GF-D8 (cell line): ENCODE measurements around the gene ECSCR.

ENCODE experiments used
- DNase-seq: peaks from one replicate; lab custom pipeline; 2025; lab: John Stamatoyannopoulos, UW

Gene ECSCR

GRCh38 chr5:139474890-139475791 lies 12.6 kb upstream of the ECSCR start:
- peak; percentile 97 for DNase-seq

- DNase-seq: no peak
These were observed 11.0 kb upstream of the ECSCR start for GRCh38 chr5:139473565-139473964.

DNA sequence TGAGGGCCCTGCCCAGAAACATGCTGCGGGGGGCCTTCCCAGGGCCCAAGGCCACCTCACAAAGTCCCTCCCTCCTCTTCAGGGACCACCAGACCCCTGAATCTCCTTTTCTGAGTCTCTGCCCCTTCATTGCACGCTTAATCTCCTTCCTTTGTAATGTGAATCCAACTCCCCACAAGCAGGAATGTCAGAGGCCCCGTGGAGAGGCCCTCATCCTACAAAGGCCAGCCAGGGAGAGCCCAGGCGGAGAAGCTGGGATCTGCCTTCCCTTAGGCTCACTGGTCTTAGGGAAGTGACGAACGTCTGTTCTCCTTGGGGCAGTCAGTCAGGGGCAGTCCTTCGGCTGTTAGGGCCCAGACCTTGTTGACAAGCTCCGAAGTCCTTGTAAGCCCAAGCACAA lies 10.6 kb upstream of the ECSCR start:
- no peak for DNase-seq

DNA sequence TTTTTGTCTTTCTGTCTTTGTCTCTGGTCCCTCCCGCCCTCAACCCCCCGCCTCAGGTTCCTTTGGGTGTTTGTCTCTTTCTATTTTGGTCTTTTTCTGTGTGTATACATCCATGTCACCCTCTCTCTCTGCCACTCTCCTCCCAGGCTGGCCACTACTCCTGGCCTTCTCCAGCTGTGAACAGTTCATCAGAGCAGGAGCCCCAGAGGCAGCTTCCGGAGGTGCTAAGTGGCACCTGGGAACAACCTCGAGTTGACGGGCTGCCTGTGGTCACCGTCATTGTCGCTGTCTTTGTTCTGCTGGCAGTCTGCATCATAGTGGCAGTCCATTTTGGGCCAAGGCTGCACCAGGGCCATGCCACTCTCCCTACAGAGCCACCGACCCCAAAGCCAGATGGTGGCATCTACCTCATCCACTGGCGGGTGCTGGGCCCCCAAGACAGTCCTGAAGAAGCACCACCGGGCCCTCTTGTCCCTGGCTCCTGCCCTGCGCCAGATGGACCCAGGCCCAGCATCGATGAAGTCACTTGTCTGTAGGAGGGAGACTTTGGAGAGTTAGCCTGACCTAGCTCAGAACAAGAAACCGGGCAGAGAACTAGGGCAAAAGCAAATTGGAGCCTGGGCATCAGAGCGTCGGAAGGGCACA lies 10.0 kb upstream of the ECSCR start:
- no peak for DNase-seq

- DNase-seq: peak; percentile 69
These were observed 8.3 kb upstream of the ECSCR start, which contains the start of gene SMIM33 for GRCh38 chr5:139470821-139471300. TSS of gene SMIM33 (plus strand) at chr5:139471004. CDS start at chr5:139471122, 118 bp downstream.

GRCh38 chr5:139468421-139468931 lies 5.9 kb upstream of the ECSCR start:
- peak; percentile 87 for DNase-seq

- DNase-seq: no peak
These were observed 845 bp downstream of the ECSCR start for GRCh38 chr5:139461698-139462097.

- DNase-seq: no peak
These were observed 1.4 kb downstream of the ECSCR start for GRCh38 chr5:139461176-139461575.

DNA sequence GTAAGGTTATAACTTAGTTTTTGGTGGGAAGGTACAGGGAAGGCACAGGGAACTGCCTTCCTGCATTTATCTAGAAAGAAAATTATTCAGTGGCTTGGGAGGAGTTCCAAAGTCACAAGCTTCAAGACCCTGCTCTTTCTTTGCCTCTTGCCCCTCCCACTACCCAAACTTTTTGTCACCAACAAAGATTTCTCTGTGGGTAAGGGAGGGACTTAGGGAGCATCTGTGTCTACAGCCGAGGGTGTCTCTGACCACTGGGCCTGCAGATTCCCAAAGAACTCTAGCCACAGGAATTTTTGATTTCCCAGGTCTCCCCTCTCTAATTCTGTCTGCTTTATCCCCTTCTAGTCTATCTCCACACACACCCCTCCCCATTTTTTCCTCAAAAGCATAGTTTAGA lies 2.1 kb downstream of the ECSCR start:
- no peak for DNase-seq

DNA sequence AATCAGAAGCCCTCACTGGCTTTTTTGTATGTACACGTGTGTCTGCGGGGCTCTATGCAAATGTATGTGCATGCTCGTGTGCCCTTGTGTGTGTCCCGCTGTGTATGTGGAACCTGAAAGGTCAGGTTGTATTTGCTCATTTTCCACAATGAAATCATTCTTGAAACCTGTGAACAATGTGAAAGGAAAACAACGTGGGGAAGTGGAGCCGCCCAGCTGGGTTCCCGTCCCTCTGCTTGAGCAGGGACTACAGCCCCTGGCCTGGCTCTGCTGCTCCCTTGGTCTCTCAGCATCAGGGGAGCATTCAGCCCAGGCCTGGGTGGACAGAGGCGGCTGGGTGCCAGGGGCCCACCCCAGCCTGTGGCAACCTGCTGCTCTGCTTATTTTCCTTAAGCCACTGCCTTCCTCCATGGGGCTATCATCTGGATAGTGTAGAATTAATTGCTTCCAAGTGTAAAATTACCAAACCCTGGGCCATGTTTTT lies 3.0 kb downstream of the ECSCR start:
- no peak for DNase-seq

DNA sequence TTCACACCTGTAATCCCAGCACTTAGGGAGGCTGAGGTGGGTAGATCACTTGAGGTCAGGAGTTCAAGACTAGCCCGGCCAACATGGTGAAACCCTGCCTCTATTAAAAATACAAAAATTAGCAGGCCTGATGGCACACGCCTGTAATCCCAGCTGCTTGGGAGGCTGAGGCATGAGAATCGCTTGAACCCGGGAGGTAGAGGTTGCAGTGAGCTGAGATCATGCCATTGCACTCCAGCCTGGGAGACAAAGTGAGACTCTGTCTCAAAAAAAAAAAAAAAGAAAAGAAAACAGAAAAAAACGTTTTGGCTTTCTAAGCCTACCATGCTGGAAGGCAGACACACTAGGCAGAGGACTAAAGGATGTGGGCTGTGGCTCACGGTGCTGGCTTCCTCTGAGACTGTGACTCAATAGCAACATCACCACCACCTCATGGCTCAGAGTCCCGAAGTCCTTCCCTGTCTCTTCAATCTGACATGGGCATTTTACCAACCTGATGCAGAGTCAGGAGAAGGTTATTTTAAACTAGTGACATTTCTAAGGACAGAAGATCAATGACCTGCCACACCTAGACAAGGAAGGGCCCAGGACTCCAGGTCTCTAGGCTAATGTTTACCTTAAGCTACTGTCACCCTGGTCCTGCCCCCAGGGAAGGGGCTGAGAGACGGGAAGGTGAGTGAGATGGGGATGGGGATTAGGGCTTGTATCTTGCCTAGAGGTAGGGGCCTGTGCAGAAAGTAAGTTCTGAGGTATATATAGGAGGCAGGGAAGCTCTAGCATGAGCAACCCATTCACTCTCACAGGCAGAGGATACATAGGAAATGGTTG lies 3.7 kb downstream of the ECSCR start:
- DNase-seq: peak; percentile 48

DNA sequence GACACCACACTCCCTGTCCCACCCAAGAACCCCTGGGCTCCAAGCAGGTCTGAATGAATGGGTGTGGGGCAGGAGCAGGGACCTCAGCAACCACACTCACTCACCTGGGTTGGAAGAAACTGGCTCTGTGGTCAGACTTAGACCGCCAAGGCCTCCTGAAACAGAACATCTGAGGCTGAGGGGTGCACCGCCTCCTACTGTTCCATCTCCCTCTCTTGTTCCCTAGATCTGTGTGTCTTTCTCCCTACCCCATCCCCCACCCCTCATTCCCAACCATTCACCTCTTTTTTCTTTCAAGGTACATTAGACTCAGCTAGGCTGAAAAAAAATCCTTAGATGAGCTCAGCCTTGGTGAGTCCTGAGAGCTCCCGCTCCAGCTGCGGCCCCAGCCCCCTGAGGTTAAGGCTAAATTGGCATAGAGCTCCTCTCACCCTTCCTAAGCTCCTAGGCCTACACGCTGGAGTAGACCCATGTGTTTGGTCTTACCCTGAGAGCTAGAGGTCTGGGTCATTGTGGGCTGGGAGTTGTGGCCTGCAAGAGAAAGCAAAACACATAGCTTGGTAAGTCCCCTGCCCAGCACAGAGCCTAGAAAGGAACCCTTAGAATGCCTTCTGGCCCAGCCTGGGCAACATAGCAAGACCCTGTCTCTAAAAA lies 4.8 kb downstream of the ECSCR start:
- DNase-seq: no peak

GRCh38 chr5:139457241-139457640 lies 5.3 kb downstream of the ECSCR start:
- DNase-seq: no peak

DNA sequence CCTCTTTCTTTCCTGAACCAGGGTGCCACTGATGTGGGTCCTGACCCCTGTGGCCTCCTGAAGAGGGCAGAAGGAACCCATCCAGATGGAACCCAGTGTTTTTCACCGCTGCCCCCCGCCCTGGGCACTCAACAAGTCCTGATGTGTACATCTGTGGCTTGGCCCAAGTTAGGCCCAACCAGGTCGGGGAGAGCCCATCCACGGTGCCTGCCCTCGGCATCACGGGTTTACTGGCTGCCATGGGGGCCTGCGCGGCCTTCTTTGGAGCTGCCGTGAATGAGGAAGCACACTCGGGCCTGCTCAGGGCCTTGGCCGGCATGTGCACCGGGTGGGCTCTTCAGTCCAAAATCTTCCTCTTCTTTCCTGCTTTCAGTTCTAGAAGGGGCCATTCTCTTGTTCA lies 5.8 kb downstream of the ECSCR start:
- no peak for DNase-seq

GRCh38 chr5:139454568-139455290 lies 7.8 kb downstream of the ECSCR start:
- DNase-seq: no peak

DNA sequence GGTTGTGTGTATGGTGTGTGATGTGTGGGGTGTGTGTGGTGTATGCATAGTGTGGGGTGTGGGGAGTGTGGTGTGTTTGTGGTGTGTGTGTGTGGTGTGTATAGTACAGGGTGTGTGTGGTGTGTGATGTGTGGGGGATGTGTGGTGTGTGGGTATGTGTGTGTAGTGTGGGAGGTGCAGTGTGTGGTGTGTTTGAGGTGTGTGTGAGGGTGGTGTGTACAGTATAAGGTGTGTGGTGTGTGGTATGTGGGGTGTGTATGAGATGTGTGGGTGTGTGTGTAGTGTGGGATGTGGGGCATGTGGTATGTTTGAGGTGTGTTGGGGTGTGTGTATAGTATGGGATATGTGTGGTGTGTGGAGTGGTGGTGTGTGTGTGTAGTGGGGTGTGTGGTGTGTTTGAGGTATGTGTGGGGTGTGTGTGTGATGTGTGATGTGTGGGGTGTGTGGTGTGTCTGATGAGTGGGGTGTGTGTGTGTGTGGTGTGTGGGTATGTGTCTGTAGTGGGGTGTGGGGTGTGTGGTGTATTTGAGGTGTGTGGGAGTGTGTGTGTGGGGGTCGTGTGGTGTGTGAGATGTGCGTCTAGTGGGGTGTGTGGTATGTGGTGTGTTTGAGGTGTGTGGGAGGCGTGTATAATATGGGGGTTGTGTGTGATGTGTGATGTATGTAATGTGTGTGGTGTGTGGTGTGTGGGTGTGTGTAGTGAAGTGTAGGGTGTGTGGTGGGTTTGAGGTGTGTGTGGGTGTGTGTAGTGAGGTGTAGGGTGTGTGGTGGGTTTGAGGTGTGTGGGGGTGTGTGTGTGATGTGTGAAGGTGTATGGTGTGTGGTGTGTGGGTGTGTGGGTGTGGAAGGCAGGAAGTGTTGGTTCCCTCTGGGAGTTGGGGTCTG lies 8.6 kb downstream of the ECSCR start:
- no peak for DNase-seq

GRCh38 chr5:139451878-139452660 lies 10.5 kb downstream of the ECSCR start:
- no peak for DNase-seq

GRCh38 chr5:139451176-139451575 lies 11.4 kb downstream of the ECSCR start:
- DNase-seq: no peak
